ENCODE data around the gene PMP22.
"Not testable (repeated sequence)": the region's sequence is repeated elsewhere in the genome, so short reads cannot be mapped to it uniquely, and the experiment has no call there.

PMP22 gene

DNA sequence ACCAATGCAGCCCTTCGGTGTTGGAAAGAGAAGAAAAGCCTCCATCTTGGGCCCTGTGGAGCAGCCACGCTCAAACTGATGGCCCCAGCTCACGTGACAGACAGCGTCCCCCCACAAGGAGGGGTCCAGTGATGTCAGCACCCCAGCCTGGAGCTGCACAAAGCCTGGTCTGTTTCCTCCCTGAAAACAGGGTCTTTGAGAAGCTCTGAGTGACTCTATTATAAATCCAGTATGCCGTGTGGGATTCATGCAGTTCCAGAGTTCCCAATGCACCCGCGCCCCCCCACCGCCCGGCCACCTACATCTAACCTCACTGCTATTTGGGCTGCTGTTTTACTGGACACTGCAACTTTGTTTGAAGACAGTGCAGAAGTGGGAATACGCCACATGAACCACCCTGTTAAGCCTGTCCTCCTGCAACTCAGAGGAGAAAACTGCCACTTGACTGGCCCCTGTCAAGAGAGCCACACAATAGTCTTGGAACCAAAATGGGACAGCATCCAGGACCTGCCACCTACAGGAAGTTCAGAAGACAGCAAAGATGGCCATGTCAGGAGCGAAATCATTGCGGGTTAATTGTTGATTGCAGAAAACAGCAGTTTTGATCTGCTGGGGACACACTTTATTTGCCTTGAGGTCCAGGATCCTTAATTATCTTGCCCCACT is 33.1 kb downstream of the PMP22 start:
- Histone ChIP-seq H3K4me2 (ENCODE audit: insufficient read depth, low read length, poor library complexity, severe bottlenecking) (no peak overlapping the region), H3K4ac (ENCODE audit: low read length) (no peak overlapping the region), H3K14ac (ENCODE audit: low read length) (no peak overlapping the region), H3K4me1 (ENCODE audit: control insufficient read depth in 2 of 2, insufficient read depth in 1 of 2, low read depth in 1 of 2, low read length in 2 of 2) (no peaks in the 10 kb centered on the region), H3K36me3 (replicated peaks in 1 of 2; ENCODE audit: control insufficient read depth in 2 of 2, insufficient read depth in 2 of 2, low read length in 2 of 2) (no peaks in the 10 kb centered on the region), H2AFZ (ENCODE audit: low read length) (no peak overlapping the region), H2BK5ac (ENCODE audit: low read length) (no peak overlapping the region), H4K8ac (ENCODE audit: low read depth, low read length) (no peak overlapping the region), H2BK15ac (ENCODE audit: low read length) (no peak overlapping the region), H2BK120ac (ENCODE audit: low read depth, low read length) (no peak overlapping the region), H3K9me3 (replicated peaks in 1 of 2; ENCODE audit: control insufficient read depth in 2 of 2, insufficient read depth in 1 of 2, low read depth in 1 of 2, low read length in 2 of 2) (no peaks in the 10 kb centered on the region), H2AK5ac (ENCODE audit: low read depth, low read length) (no peak overlapping the region), H3K23ac (ENCODE audit: low read depth, low read length, poor library complexity) (no peak overlapping the region), H3K27ac (replicated peaks; ENCODE audit: low read length) (no peak overlapping the region), H2BK12ac (ENCODE audit: low read length) (no peak overlapping the region), H3K18ac (ENCODE audit: low read length) (no peak overlapping the region), H3K27me3 (ENCODE audit: control insufficient read depth in 3 of 3, insufficient read depth in 3 of 3, low read depth in 1 of 3, low read length in 3 of 3) (no peaks in the 10 kb centered on the region), H3K79me1 (ENCODE audit: low read depth, low read length) (no peaks in the 10 kb centered on the region), H3K9ac (ENCODE audit: low read depth, low read length, poor library complexity) (no peak overlapping the region), H4K91ac (ENCODE audit: low read depth, low read length, poor library complexity) (no peak overlapping the region), H3K4me3 (ENCODE audit: low read length in 2 of 2) (no peak overlapping the region)
- no peak for DNase-seq (ENCODE audit: low spot score)
- no CpG with 5 or more reads among the region's 12 CpGs for WGBS, 2 donors (ENCODE audit: extremely low coverage in 2 of 2, insufficient read length in 2 of 2, insufficient replicate concordance in 1 of 2)

- Histone ChIP-seq H2AFZ (ENCODE audit: low read length) (no peak overlapping the region), H4K8ac (ENCODE audit: low read depth, low read length) (no peak overlapping the region), H3K36me3 (replicated peaks in 1 of 2; ENCODE audit: control insufficient read depth in 2 of 2, insufficient read depth in 2 of 2, low read length in 2 of 2) (no peaks in the 10 kb centered on the region), H3K9me3 (replicated peaks in 1 of 2; ENCODE audit: control insufficient read depth in 2 of 2, insufficient read depth in 1 of 2, low read depth in 1 of 2, low read length in 2 of 2) (no peaks in the 10 kb centered on the region), H3K23ac (ENCODE audit: low read depth, low read length, poor library complexity) (no peak overlapping the region), H2BK120ac (ENCODE audit: low read depth, low read length) (no peak overlapping the region), H2BK15ac (ENCODE audit: low read length) (no peak overlapping the region), H3K27me3 (ENCODE audit: control insufficient read depth in 3 of 3, insufficient read depth in 3 of 3, low read depth in 1 of 3, low read length in 3 of 3) (no peaks in the 10 kb centered on the region), H2BK12ac (ENCODE audit: low read length) (no peak overlapping the region), H3K4me1 (ENCODE audit: control insufficient read depth in 2 of 2, insufficient read depth in 1 of 2, low read depth in 1 of 2, low read length in 2 of 2) (no peaks in the 10 kb centered on the region), H3K9ac (ENCODE audit: low read depth, low read length, poor library complexity) (no peak overlapping the region), H3K4me3 (ENCODE audit: low read length in 2 of 2) (no peak overlapping the region), H3K18ac (ENCODE audit: low read length) (no peak overlapping the region), H3K14ac (ENCODE audit: low read length) (peak overlapping the region; percentile 11), H2BK5ac (ENCODE audit: low read length) (no peak overlapping the region), H3K79me1 (ENCODE audit: low read depth, low read length) (no peaks in the 10 kb centered on the region), H2AK5ac (ENCODE audit: low read depth, low read length) (no peak overlapping the region), H3K27ac (replicated peaks; ENCODE audit: low read length) (no peak overlapping the region), H3K4me2 (ENCODE audit: insufficient read depth, low read length, poor library complexity, severe bottlenecking) (no peak overlapping the region), H4K91ac (ENCODE audit: low read depth, low read length, poor library complexity) (no peak overlapping the region), H3K4ac (ENCODE audit: low read length) (no peak overlapping the region)
- no peak for DNase-seq (ENCODE audit: low spot score)
- no CpG with 5 or more reads among the region's 18 CpGs for WGBS, 2 donors (ENCODE audit: extremely low coverage in 2 of 2, insufficient read length in 2 of 2, insufficient replicate concordance in 1 of 2)
Observed at GRCh38 chr17:15230866-15231265, 34.3 kb downstream of the PMP22 start.

DNA sequence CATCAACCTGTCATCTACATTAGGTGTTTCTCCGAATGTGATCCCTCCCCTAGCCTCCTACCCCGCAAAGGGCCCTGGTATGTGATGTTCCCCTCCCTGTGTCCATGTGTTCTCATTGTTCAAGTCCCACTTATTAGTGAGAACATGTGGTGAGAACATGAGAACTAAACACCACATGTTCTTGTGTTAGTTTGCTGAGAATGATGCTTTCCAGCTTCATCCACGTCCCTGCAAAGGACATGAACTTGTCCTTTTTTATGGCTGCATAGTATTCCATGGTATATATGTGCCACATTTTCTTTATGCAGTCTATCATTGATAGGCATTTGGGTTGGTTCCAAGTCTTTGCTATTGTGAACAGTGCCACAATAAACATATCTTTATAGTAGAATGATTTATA is 43.3 kb downstream of the PMP22 start:
- not testable (repeated sequence) for H3K4ac ChIP-seq (ENCODE audit: low read length); H2BK15ac ChIP-seq (ENCODE audit: low read length); H3K18ac ChIP-seq (ENCODE audit: low read length); H3K9ac ChIP-seq (ENCODE audit: low read depth, low read length, poor library complexity); H3K4me1 ChIP-seq (ENCODE audit: control insufficient read depth in 2 of 2, insufficient read depth in 1 of 2, low read depth in 1 of 2, low read length in 2 of 2); DNase-seq (ENCODE audit: low spot score); H4K91ac ChIP-seq (ENCODE audit: low read depth, low read length, poor library complexity); H3K36me3 ChIP-seq (replicated peaks in 1 of 2; ENCODE audit: control insufficient read depth in 2 of 2, insufficient read depth in 2 of 2, low read length in 2 of 2); H2AFZ ChIP-seq (ENCODE audit: low read length); H3K4me2 ChIP-seq (ENCODE audit: insufficient read depth, low read length, poor library complexity, severe bottlenecking); H3K27me3 ChIP-seq (ENCODE audit: control insufficient read depth in 3 of 3, insufficient read depth in 3 of 3, low read depth in 1 of 3, low read length in 3 of 3); H2BK5ac ChIP-seq (ENCODE audit: low read length); H3K23ac ChIP-seq (ENCODE audit: low read depth, low read length, poor library complexity); H2BK12ac ChIP-seq (ENCODE audit: low read length); H2BK120ac ChIP-seq (ENCODE audit: low read depth, low read length); H3K4me3 ChIP-seq (ENCODE audit: low read length in 2 of 2); H3K14ac ChIP-seq (ENCODE audit: low read length); H2AK5ac ChIP-seq (ENCODE audit: low read depth, low read length); H3K79me1 ChIP-seq (ENCODE audit: low read depth, low read length); H4K8ac ChIP-seq (ENCODE audit: low read depth, low read length); H3K27ac ChIP-seq (replicated peaks; ENCODE audit: low read length); H3K9me3 ChIP-seq (replicated peaks in 1 of 2; ENCODE audit: control insufficient read depth in 2 of 2, insufficient read depth in 1 of 2, low read depth in 1 of 2, low read length in 2 of 2)
- no CpG with 5 or more reads among the region's 3 CpGs for WGBS, 2 donors (ENCODE audit: extremely low coverage in 2 of 2, insufficient read length in 2 of 2, insufficient replicate concordance in 1 of 2)

GRCh38 chr17:15220785-15221184 is 44.3 kb downstream of the PMP22 start:
- Histone ChIP-seq H3K14ac (ENCODE audit: low read length) (no peak overlapping the region), H3K4me3 (ENCODE audit: low read length in 2 of 2) (no peak overlapping the region), H3K4ac (ENCODE audit: low read length) (no peak overlapping the region), H3K18ac (ENCODE audit: low read length) (no peak overlapping the region), H3K4me1 (ENCODE audit: control insufficient read depth in 2 of 2, insufficient read depth in 1 of 2, low read depth in 1 of 2, low read length in 2 of 2) (no peaks in the 10 kb centered on the region), H3K9me3 (replicated peaks in 1 of 2; ENCODE audit: control insufficient read depth in 2 of 2, insufficient read depth in 1 of 2, low read depth in 1 of 2, low read length in 2 of 2) (no peaks in the 10 kb centered on the region), H3K36me3 (replicated peaks in 1 of 2; ENCODE audit: control insufficient read depth in 2 of 2, insufficient read depth in 2 of 2, low read length in 2 of 2) (no peaks in the 10 kb centered on the region), H3K9ac (ENCODE audit: low read depth, low read length, poor library complexity) (no peak overlapping the region), H3K23ac (ENCODE audit: low read depth, low read length, poor library complexity) (no peak overlapping the region), H3K79me1 (ENCODE audit: low read depth, low read length) (no peaks in the 10 kb centered on the region), H2BK15ac (ENCODE audit: low read length) (no peak overlapping the region), H3K27ac (replicated peaks; ENCODE audit: low read length) (no peak overlapping the region), H2AK5ac (ENCODE audit: low read depth, low read length) (no peak overlapping the region), H2BK12ac (ENCODE audit: low read length) (no peak overlapping the region), H3K27me3 (ENCODE audit: control insufficient read depth in 3 of 3, insufficient read depth in 3 of 3, low read depth in 1 of 3, low read length in 3 of 3) (no peaks in the 10 kb centered on the region), H2AFZ (ENCODE audit: low read length) (no peak overlapping the region), H3K4me2 (ENCODE audit: insufficient read depth, low read length, poor library complexity, severe bottlenecking) (no peak overlapping the region), H4K8ac (ENCODE audit: low read depth, low read length) (no peak overlapping the region), H2BK120ac (ENCODE audit: low read depth, low read length) (no peak overlapping the region), H2BK5ac (ENCODE audit: low read length) (no peak overlapping the region), H4K91ac (ENCODE audit: low read depth, low read length, poor library complexity) (no peak overlapping the region)
- no peak for DNase-seq (ENCODE audit: low spot score)
- no CpG with 5 or more reads among the region's 2 CpGs for WGBS, 2 donors (ENCODE audit: extremely low coverage in 2 of 2, insufficient read length in 2 of 2, insufficient replicate concordance in 1 of 2)

Data from neuronal stem cell (in vitro differentiated cells).